B cell (primary cell): ENCODE measurements around the gene LRRC4C. TPM values are rescaled to one million over a fixed set of nuclear protein-coding genes. Genes with fewer than 3 reads are reported as not detected.

Source experiments
- ATAC-seq: fragments of 200-7000 bp; cut with Tn5 transposase; one replicate; pipeline ENCODE4 v1.10.0; 2021; ENCODE audit warnings: low read depth, mild to moderate bottlenecking, moderate number of reproducible peaks, moderate library complexity
- CTCF ChIA-PET: fragments of 350-600 bp; sonication (Branson Sonifier 250); formaldehyde crosslinking; loops from one replicate; lab custom pipeline; 2021; ENCODE audit warnings: antibody characterized with exemption, inconsistent platforms; lab: Charles Lee
- POLR2A ChIA-PET: fragments of 350-600 bp; sonication (Branson Sonifier 250); formaldehyde crosslinking; loops from one replicate; lab custom pipeline; 2021; ENCODE audit warnings: antibody characterized with exemption; lab: Charles Lee
- DNase-seq: peaks from one replicate; pipeline ENCODE4 v3.0.0; 2013
- H2AFZ ChIP-seq: 2 replicates; pipeline ENCODE4 v1.6.1; 2012; ENCODE audit warnings: mild to moderate bottlenecking, low read depth, low read length; ENCODE audit not compliant: insufficient read depth, poor library complexity, severe bottlenecking
- H3K27ac ChIP-seq, 2 donors: 1 replicate in 1 of 2; 2 replicates in 1 of 2; pipeline ENCODE4 v1.5.1; 2012 to 2013; ENCODE audit warnings: low read length in 2 of 2, mild to moderate bottlenecking in 2 of 2, moderate library complexity in 1 of 2
- H3K27me3 ChIP-seq, 4 experiments: fragments of 200-600 bp in 1 of 4; sonication (generic) in 1 of 4; replicated peaks in 1 of 4; 1 replicate in 2 of 4; 2 replicates in 2 of 4; pipeline versions ENCODE4 v1.6.1 to v1.7.0; 2013 to 2016; ENCODE audit warnings: low read length in 3 of 4, mild to moderate bottlenecking in 2 of 4, mixed read lengths in 1 of 4, moderate library complexity in 1 of 4; ENCODE audit not compliant: insufficient read depth in 4 of 4, control insufficient read depth in 3 of 4; ENCODE audit errors: control extremely low read depth in 1 of 4
- H3K36me3 ChIP-seq, 2 experiments: replicated peaks in 1 of 2; 1 replicate in 1 of 2; 2 replicates in 1 of 2; pipeline versions ENCODE4 v1.6.1 to v1.7.1; 2013; ENCODE audit warnings: low read length in 1 of 2; ENCODE audit not compliant: insufficient read depth in 2 of 2, control insufficient read depth in 1 of 2; ENCODE audit errors: control extremely low read depth in 1 of 2, extremely low read depth in 1 of 2
- H3K4me1 ChIP-seq, 2 donors: fragments of 200-600 bp in 1 of 2; sonication (generic) in 1 of 2; 1 replicate in 1 of 2; 2 replicates in 1 of 2; pipeline versions ENCODE4 v1.5.1 to v1.6.1; 2013 to 2017; ENCODE audit warnings: low read length in 2 of 2; ENCODE audit not compliant: control insufficient read depth in 2 of 2, insufficient read depth in 2 of 2
- H3K4me2 ChIP-seq: replicated peaks from 2 replicates; pipeline ENCODE3; 2012; ENCODE audit warnings: mild to moderate bottlenecking, low read depth, low read length; ENCODE audit not compliant: poor library complexity, severe bottlenecking
- H3K4me3 ChIP-seq, 5 experiments: fragments of 200-600 bp in 1 of 5; sonication (generic) in 1 of 5; 1 replicate in 3 of 5; 2 replicates in 2 of 5; pipeline versions ENCODE4 v1.5.1 to v1.7.0; 2011 to 2016; ENCODE audit warnings: low read length in 4 of 5, mild to moderate bottlenecking in 4 of 5, low read depth in 2 of 5, control low read depth in 1 of 5, moderate library complexity in 1 of 5; ENCODE audit not compliant: insufficient read depth in 1 of 5; ENCODE audit errors: control extremely low read depth in 1 of 5, extremely low read depth in 1 of 5
- H3K79me2 ChIP-seq: fragments of 200-600 bp; sonication (generic); one replicate; pipeline ENCODE4 v1.6.0; 2016; ENCODE audit warnings: low read length; ENCODE audit not compliant: control insufficient read depth, insufficient read depth
- H3K9ac ChIP-seq: fragments of 200-600 bp; sonication (generic); 2 replicates; pipeline ENCODE4 v1.6.1; 2017; ENCODE audit warnings: mild to moderate bottlenecking, low read length, moderate library complexity
- H3K9me3 ChIP-seq, 3 donors: one replicate each; pipeline versions ENCODE4 v1.6.1 to v1.7.1; 2013; ENCODE audit warnings: low read length in 2 of 3; ENCODE audit not compliant: control insufficient read depth in 2 of 3, insufficient read depth in 1 of 3; ENCODE audit errors: control extremely low read depth in 1 of 3
- H4K20me1 ChIP-seq: 2 replicates; pipeline ENCODE4 v1.6.0; 2012; ENCODE audit warnings: mild to moderate bottlenecking, low read length; ENCODE audit not compliant: insufficient read depth, control insufficient read depth, poor library complexity, severe bottlenecking
- H3K27ac Mint-ChIP-seq: one replicate; pipeline ENCODE4 v1.8.0; 2021; ENCODE audit warnings: mixed read lengths
- H3K27me3 Mint-ChIP-seq: one replicate; pipeline ENCODE4 v1.8.0; 2021; ENCODE audit warnings: mixed read lengths
- H3K4me1 Mint-ChIP-seq: one replicate; pipeline ENCODE4 v1.8.0; 2021; ENCODE audit warnings: mixed read lengths
- H3K4me3 Mint-ChIP-seq: one replicate; pipeline ENCODE4 v1.8.0; 2021; ENCODE audit warnings: mixed read lengths
- H3K9me3 Mint-ChIP-seq: one replicate; pipeline ENCODE4 v1.8.0; 2022; ENCODE audit warnings: mixed read lengths; ENCODE audit not compliant: insufficient read depth
- EZH2 ChIP-seq: IDR thresholded peaks from 2 replicates; pipeline ENCODE4 v1.6.1; 2012; ENCODE audit warnings: borderline replicate concordance, low read depth, mild to moderate bottlenecking, moderate library complexity, low read length; ENCODE audit not compliant: insufficient read depth, poor library complexity, severe bottlenecking
- WGBS: methylation state at CpG from one replicate; pipeline ENCODE4 v1.1.5; 2013; ENCODE audit warnings: missing lambda C conversion rate; ENCODE audit not compliant: insufficient coverage; 5-methylcytosine and 5-hydroxymethylcytosine counted together
- intact Hi-C: fragments of 100-400 bp; cut with micrococcal nuclease; formaldehyde crosslinking; loops from one replicate; pipeline ENCODE4 v1.10.0; 2022
- polyA plus RNA-seq: library from polyadenylated mRNA; depleted of rRNA; stranded (reverse); fragments of >200 nt; gene quantifications from 2 replicates; pipeline ENCODE4 v1.2.3, GENCODE V29; 2012
- total RNA-seq, 2 donors: library from RNA; stranded (reverse); fragments of 120-200 nt in 1 of 2; gene quantifications; 1 replicate in 1 of 2; 2 replicates in 1 of 2; pipeline versions ENCODE4 v1.2.3 to v1.2.4, GENCODE V29; 2013 to 2022
- TF ChIP-seq, protein P1 (sequence below): fragments of 200-600 bp; IDR thresholded peaks from one replicate; pipeline ENCODE4 v1.8.0; 2022; ENCODE audit warnings: antibody characterized with exemption, mild to moderate bottlenecking

LRRC4C gene
- total and polyA plus RNA-seq, 2 donors (not counting 1 experiment from before 2014, with no cell fraction given) = 0.57 TPM; not detected in 1

DNA sequence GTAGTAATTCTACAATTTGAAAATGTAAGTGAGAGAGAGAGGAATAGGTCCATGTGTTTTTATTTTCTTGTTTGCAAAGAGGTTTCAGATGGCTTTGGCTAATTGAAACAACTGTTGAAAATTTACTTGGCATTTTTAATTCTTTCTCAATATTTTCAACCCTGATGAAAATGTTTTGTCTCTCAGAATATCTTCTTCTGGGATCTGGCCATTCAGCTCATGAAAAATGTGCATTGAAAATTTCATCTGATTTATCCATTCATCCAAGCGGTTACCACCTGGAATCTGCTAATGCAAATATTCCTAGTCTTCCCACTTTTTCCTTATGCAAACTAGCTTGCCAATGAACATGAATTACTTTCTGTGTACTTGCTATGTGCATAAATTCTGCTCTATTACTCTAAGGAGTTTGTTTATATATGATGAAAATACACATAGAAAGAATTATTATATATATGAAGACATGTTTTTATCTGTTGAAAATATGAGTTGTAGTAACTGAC is 621.2 kb downstream of the LRRC4C start:
- Histone ChIP-seq H3K9me3 (no peaks in the 10 kb centered on the region), H3K79me2 (no peaks in the 10 kb centered on the region), H3K27ac (no peak overlapping the region), H3K4me2 (no peak overlapping the region), H4K20me1 (no peaks in the 10 kb centered on the region), H3K27me3 (no peaks in the 10 kb centered on the region), H3K4me3 (no peak overlapping the region), H3K36me3 (no peaks in the 10 kb centered on the region), H3K9ac (no peak overlapping the region), H3K4me1 (no peaks in the 10 kb centered on the region), H2AFZ (no peak overlapping the region)
- H3K27me3 Mint-ChIP-seq = no peaks in the 10 kb centered on the region
- H3K4me1 Mint-ChIP-seq = no peaks in the 10 kb centered on the region
- WGBS = 100% methylated on average over 1 of the region's 1 CpG
- ChIA-PET POLR2A (no interaction called here), CTCF (no interaction called here)
- TF ChIP-seq, protein P1, sequence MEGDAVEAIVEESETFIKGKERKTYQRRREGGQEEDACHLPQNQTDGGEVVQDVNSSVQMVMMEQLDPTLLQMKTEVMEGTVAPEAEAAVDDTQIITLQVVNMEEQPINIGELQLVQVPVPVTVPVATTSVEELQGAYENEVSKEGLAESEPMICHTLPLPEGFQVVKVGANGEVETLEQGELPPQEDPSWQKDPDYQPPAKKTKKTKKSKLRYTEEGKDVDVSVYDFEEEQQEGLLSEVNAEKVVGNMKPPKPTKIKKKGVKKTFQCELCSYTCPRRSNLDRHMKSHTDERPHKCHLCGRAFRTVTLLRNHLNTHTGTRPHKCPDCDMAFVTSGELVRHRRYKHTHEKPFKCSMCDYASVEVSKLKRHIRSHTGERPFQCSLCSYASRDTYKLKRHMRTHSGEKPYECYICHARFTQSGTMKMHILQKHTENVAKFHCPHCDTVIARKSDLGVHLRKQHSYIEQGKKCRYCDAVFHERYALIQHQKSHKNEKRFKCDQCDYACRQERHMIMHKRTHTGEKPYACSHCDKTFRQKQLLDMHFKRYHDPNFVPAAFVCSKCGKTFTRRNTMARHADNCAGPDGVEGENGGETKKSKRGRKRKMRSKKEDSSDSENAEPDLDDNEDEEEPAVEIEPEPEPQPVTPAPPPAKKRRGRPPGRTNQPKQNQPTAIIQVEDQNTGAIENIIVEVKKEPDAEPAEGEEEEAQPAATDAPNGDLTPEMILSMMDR = no peak
- no peak for TF ChIP-seq EZH2
- DNase-seq = no peak
- intact Hi-C loops = no loop called here
- no peak for ATAC-seq
- no peak overlapping the region for H3K4me3 Mint-ChIP-seq
- H3K27ac Mint-ChIP-seq = no peak overlapping the region
- no peaks in the 10 kb centered on the region for H3K9me3 Mint-ChIP-seq

DNA sequence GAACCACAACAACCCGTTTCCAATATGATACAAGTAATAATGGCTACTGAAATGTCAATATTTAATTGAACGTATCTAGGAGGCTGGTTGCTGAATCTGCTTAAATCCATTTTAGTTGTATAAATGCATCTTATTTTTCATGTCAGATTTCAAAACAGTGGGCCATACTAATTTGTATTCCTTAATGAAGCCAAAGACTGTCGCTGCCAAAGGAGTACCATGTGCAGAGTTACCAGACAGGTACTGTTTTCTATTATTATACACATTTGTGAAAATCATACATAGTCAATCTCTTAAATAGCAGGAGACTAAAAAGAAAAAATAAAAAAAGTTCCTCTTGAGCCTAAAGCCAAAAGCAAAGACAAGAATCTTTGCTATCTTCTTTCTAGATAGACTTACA is 632.3 kb downstream of the LRRC4C start:
- DNase-seq (no peak), ATAC-seq (no peak)
- no peak overlapping the region for H3K27ac ChIP-seq
- peaks cover 2% of the 10 kb centered on the region for H3K9me3 Mint-ChIP-seq
- H4K20me1 ChIP-seq = no peaks in the 10 kb centered on the region
- H3K4me2 ChIP-seq = no peak overlapping the region
- H3K9ac ChIP-seq = no peak overlapping the region
- no peaks in the 10 kb centered on the region for H3K27me3 ChIP-seq
- POLR2A ChIA-PET = no interaction called here
- no peak overlapping the region for H3K4me3 ChIP-seq
- H3K4me3 Mint-ChIP-seq = no peak overlapping the region
- H2AFZ ChIP-seq = no peak overlapping the region
- no peaks in the 10 kb centered on the region for H3K27me3 Mint-ChIP-seq
- intact Hi-C loops = no loop called here
- TF ChIP-seq, protein P1 = no peak
- no peak for TF ChIP-seq EZH2
- WGBS = no CpG with 5 or more reads among the region's 3 CpGs
- H3K79me2 ChIP-seq = no peaks in the 10 kb centered on the region
- no peak overlapping the region for H3K27ac Mint-ChIP-seq
- no peaks in the 10 kb centered on the region for H3K36me3 ChIP-seq
- no peaks in the 10 kb centered on the region for H3K4me1 Mint-ChIP-seq
- no peaks in the 10 kb centered on the region for H3K4me1 ChIP-seq
- CTCF ChIA-PET = no interaction called here
- H3K9me3 ChIP-seq = no peaks in the 10 kb centered on the region
